Mesenteric fat pad (tissue), 1 donor: ENCODE data around the gene ELOVL6. TPM values are rescaled to one million over a fixed set of nuclear protein-coding genes. Genes with fewer than 3 reads are reported as not detected.
"Not testable (repeated sequence)": the region's sequence is repeated elsewhere in the genome, so short reads cannot be mapped to it uniquely, and the experiment has no call there.

Experiments used
- DNase-seq: peaks from one replicate; pipeline ENCODE4 v3.0.0-alpha.2; 2020; ENCODE audit warnings: low spot score
- total RNA-seq: library from RNA; stranded (reverse); fragmentation: NEBNext Ultra II Directional; extraction: Animal tissue kit (Norgen Biotek cat#: 25700); gene quantifications from one replicate; pipeline ENCODE4 v1.2.1, GENCODE V29; 2021
- donor health status: DM: yes; HTN: yes; CAD: no.

The ELOVL6 gene
- total RNA-seq, 1 donor from 2014 or later, result 6.9 TPM

- not testable (repeated sequence) for DNase-seq
Observed at GRCh38 chr4:110078148-110078547, 120.3 kb downstream of the ELOVL6 start.

- not testable (repeated sequence) for DNase-seq
Observed at GRCh38 chr4:110076828-110077227, 121.6 kb downstream of the ELOVL6 start.

DNA sequence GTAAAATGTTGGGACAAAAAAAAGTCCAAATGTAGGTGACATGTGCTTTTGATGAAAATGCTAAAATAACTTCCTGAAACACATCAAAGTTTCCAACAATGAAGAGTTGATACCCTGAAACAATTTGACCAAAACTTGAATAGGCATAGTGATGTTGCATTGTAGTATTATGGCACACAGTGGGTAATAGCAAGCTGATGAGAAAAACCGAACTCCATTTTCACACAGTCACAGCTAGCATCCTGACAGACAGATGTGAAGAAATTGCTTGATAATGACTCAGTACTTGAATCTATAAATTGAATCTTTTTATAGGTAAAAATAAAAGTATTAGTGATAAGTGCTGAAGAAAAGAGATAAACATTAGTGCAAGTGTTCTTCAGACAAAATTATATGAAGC is 122.5 kb downstream of the ELOVL6 start:
- DNase-seq, result no peak

DNA sequence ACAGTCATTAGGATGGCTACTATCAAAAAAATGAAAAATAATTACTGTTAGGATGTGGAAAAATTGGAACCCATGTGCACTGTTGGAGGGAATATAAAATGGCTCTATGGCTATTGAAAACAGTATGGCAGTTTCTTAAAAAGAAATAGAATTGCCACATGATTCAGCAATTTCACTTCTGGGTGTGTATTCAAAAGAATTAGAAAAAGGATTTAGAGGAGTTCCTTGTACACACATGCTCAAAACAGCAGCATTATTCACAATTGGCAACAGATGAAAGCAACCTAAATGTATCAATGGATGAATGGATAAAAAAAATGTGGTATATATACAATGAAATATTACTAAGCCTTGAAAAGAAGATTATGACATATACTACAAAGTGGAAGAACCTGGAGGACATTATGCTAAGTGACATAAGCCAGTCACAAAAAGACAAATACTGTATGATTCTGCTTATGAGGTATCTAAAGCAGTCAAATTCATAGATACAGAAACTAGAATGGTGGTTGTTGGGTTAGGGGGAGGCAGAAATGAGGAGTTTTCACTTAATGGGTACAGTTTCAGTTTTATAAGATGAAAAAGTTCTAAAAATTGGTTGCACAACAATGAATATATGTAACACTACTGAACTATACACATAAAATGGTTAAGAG is 123.2 kb downstream of the ELOVL6 start:
- DNase-seq, result no peak

DNA sequence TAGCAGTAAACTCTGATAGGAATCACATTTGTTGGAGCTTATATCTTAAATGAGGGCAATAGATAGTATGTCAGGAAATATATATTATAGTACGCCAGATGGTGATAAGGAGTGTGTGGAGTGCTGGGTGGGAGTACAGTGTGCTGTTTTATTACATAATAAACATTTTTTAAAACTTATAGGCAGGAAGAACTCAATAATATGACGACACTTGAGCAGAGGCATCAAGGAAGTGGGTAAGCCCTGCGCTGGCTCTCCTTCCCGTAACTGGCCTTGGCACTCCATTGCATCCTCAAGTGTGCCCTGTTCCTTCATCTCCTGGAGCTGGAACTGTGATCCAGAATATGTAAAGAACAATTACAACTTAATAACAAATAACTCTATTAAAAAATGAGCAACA is 123.8 kb downstream of the ELOVL6 start:
- DNase-seq, result no peak

- DNase-seq, result no peak
Observed at GRCh38 chr4:110073053-110073845, 125.2 kb downstream of the ELOVL6 start.

DNA sequence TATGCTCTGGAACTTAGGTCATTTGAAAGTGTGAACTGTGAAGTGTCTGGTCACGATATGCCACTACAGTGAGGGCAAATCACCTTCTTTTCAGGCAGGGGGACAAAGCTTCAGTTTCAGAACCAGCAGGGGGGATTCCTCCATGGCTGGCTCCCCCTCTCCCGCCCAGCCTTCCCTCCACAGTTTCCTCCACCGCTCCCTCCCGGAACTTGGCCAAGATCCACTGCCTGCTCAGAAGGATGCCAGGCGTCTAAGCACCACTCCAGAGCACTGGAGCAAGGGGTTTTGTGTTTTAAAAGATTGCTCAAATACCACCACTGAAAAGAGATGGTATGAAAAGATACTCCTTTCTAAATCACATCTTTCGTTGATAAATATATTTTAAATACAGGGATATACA is 126.9 kb downstream of the ELOVL6 start:
- no peak for DNase-seq

GRCh38 chr4:110068248-110068647 is 130.2 kb downstream of the ELOVL6 start:
- DNase-seq, result no peak

DNA sequence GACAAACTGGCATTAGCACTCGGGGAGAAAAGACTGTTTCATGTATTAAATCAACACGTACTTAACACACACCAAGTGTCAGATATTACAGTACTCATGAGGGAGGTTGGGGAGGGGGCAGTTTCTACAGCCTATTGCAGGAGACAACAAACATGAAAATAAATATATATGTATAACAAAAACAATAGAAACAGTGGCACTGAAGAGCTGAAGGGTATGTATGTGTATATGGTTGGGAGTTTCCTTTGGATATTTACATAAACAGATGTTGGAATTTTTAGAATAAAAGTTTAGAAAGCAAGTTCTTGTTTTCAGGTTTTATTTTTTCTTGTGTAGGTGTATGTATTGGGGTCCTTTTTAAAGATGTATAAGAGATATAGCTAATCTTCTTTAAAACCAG is 133.5 kb downstream of the ELOVL6 start:
- DNase-seq, result no peak

DNA sequence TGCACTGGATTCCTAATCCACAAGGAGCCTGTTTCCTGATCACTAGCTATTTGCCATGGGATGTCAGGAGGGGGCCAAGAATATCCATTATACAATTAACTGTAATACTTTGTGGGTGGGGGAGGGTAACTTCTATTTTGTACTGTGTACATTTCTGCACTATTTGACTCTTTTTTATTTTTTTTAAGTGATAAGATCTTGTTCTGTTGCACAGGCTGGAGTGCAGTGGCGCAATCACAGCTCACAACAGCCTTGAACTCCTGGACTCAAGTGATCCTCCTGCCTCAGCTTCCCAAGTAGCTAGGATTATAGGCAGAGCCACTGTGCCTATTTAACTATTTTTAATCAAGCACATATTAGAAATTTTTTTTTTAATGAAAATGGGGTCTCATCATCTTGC is 134.1 kb downstream of the ELOVL6 start:
- no peak for DNase-seq

- no peak for DNase-seq
Observed at GRCh38 chr4:110062166-110062565, 136.2 kb downstream of the ELOVL6 start.

DNA sequence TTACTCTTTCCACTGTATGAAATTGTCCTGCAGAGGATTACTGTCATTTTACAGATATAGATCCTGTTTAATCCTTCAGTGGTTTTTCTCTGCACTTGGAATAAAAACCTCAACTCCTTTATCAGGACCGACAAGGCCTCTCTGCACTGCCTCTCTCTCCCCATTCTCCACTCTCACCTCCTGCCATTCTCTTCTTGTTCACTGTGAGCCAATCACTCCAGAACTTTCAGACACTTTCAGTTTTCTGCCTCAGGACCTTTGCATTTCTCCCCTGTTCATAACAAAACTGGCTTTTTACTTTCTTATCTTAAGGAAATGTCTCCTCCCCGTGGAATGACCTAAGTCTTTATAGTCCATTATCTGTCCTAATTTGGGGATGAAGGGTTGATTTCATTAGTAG is 137.3 kb downstream of the ELOVL6 start:
- no peak for DNase-seq

GRCh38 chr4:110059556-110060191 is 138.7 kb downstream of the ELOVL6 start:
- no peak for DNase-seq

- no peak for DNase-seq
Observed at GRCh38 chr4:110058677-110059076, 139.7 kb downstream of the ELOVL6 start.

- DNase-seq, result no peak
Observed at GRCh38 chr4:110055158-110055768, 143.2 kb downstream of the ELOVL6 start.

- no peak for DNase-seq
Observed at GRCh38 chr4:110049951-110050925, 148.2 kb downstream of the ELOVL6 start.

GRCh38 chr4:110046588-110047049 is 151.8 kb downstream of the ELOVL6 start:
- no peak for DNase-seq

- no peak for DNase-seq
Observed at GRCh38 chr4:110042545-110043517, 155.6 kb downstream of the ELOVL6 start.

GRCh38 chr4:110041735-110042134 is 156.7 kb downstream of the ELOVL6 start:
- DNase-seq, result no peak
